GM12865 (cell line): ENCODE results near the gene P4HA3.

Experiments used
- DNase-seq: peaks from one replicate; pipeline ENCODE4 v3.0.0; 2010; ENCODE audit warnings: low read depth
- H3K4me3 ChIP-seq: 2 replicates; pipeline ENCODE4 v1.5.1; 2011; ENCODE audit warnings: mild to moderate bottlenecking, low read depth, low read length, control low read depth
- TF ChIP-seq, protein P1 (sequence below): IDR thresholded peaks from 2 replicates; pipeline ENCODE4 v1.5.1; 2011; ENCODE audit warnings: low read length, control low read depth, low read depth, inconsistent platforms; ENCODE audit not compliant: insufficient read depth; ENCODE audit errors: missing control alignments

P4HA3 gene

GRCh38 chr11:74299015-74299414 is 12.4 kb downstream of the P4HA3 start:
- H3K4me3 ChIP-seq: no peak overlapping the region
- TF ChIP-seq, protein P1, sequence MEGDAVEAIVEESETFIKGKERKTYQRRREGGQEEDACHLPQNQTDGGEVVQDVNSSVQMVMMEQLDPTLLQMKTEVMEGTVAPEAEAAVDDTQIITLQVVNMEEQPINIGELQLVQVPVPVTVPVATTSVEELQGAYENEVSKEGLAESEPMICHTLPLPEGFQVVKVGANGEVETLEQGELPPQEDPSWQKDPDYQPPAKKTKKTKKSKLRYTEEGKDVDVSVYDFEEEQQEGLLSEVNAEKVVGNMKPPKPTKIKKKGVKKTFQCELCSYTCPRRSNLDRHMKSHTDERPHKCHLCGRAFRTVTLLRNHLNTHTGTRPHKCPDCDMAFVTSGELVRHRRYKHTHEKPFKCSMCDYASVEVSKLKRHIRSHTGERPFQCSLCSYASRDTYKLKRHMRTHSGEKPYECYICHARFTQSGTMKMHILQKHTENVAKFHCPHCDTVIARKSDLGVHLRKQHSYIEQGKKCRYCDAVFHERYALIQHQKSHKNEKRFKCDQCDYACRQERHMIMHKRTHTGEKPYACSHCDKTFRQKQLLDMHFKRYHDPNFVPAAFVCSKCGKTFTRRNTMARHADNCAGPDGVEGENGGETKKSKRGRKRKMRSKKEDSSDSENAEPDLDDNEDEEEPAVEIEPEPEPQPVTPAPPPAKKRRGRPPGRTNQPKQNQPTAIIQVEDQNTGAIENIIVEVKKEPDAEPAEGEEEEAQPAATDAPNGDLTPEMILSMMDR: no peak

GRCh38 chr11:74297484-74297883 is 14.0 kb downstream of the P4HA3 start:
- TF ChIP-seq, protein P1: no peak
- no peak for DNase-seq

More at GRCh38 chr11:74299015-74299414, 12.4 kb downstream of the P4HA3 start:
- DNase-seq: no peak

GRCh38 chr11:74288911-74289310 is 22.5 kb downstream of the P4HA3 start:
- DNase-seq: no peak
- TF ChIP-seq, protein P1: no peak

More at GRCh38 chr11:74297484-74297883, 14.0 kb downstream of the P4HA3 start:
- no peak overlapping the region for H3K4me3 ChIP-seq

GRCh38 chr11:74288161-74288560 is 23.3 kb downstream of the P4HA3 start:
- TF ChIP-seq, protein P1: no peak
- H3K4me3 ChIP-seq: no peak overlapping the region
- DNase-seq: no peak

More at GRCh38 chr11:74288911-74289310, 22.5 kb downstream of the P4HA3 start:
- H3K4me3 ChIP-seq: no peak overlapping the region

DNA sequence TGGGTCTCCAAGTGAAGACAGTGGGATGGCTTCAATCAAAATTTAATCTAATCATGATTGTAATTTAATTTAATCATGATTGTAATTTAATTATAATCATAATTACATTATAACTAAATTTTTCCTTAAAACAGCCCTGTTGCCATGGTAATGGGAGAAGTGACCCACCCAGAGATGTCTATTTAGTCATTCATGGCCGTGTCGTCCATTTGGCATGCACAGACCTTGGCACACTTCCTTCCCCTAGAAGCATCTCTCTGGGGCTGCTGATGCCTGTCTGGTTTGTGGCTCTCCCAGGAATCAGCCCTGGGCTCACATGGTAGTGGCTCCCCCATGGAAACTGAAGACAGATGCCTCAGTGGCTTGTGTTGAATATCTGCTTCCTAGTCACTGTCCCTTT is 27.0 kb downstream of the P4HA3 start:
- H3K4me3 ChIP-seq: no peak overlapping the region
- DNase-seq: no peak
- TF ChIP-seq, protein P1: no peak

- H3K4me3 ChIP-seq: no peak overlapping the region
- TF ChIP-seq, protein P1: no peak
- no peak for DNase-seq
These were observed 27.8 kb downstream of the P4HA3 start for GRCh38 chr11:74283580-74284180.

- H3K4me3 ChIP-seq: no peak overlapping the region
- TF ChIP-seq, protein P1: no peak
- DNase-seq: no peak
These were observed 28.5 kb downstream of the P4HA3 start for GRCh38 chr11:74282914-74283371.
